Adrenal gland (tissue), 5 donors: ENCODE measurements around the gene MMS22L.

Experiments used
- POLR2A ChIP-seq, 2 donors: fragments of 450-650 bp; IDR thresholded peaks; one replicate each; pipeline ENCODE4 v1.6.1; 2017; ENCODE audit warnings: antibody characterized with exemption in 2 of 2, mild to moderate bottlenecking in 2 of 2, moderate library complexity in 1 of 2
- TF ChIP-seq, protein P1 (sequence below), 6 experiments: fragments of 450-650 bp in 4 of 6; fragments of 200-600 bp in 2 of 6; sonication (generic) in 1 of 6; IDR thresholded peaks; 1 replicate in 5 of 6; 2 replicates in 1 of 6; pipeline versions ENCODE4 v1.5.1 to v1.8.0; 2016 to 2021; ENCODE audit warnings: antibody characterized with exemption in 6 of 6, mild to moderate bottlenecking in 2 of 6, moderate library complexity in 1 of 6
- donor health status: DM: no; HTN: no; CAD: no.

DNA sequence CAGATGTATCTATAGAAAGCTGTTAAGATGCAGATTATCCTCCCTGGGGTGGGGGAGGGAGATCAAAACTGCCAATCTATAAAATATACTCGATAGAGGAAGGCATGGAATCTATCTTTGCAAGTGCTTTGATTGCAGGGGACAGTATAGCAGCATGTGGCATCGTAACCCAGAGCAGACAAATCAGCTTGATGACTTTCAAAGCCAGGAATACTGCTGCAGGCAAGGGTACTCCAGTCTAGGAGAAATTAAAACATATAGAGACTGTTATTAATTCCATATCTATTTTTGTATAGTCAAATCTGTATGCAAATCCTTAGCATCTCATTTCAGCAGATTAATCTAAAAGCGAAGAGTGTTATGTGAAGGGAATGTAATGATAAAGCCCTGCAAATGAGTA is 159.4 kb downstream of the MMS22L start:
- TF ChIP-seq, protein P1, sequence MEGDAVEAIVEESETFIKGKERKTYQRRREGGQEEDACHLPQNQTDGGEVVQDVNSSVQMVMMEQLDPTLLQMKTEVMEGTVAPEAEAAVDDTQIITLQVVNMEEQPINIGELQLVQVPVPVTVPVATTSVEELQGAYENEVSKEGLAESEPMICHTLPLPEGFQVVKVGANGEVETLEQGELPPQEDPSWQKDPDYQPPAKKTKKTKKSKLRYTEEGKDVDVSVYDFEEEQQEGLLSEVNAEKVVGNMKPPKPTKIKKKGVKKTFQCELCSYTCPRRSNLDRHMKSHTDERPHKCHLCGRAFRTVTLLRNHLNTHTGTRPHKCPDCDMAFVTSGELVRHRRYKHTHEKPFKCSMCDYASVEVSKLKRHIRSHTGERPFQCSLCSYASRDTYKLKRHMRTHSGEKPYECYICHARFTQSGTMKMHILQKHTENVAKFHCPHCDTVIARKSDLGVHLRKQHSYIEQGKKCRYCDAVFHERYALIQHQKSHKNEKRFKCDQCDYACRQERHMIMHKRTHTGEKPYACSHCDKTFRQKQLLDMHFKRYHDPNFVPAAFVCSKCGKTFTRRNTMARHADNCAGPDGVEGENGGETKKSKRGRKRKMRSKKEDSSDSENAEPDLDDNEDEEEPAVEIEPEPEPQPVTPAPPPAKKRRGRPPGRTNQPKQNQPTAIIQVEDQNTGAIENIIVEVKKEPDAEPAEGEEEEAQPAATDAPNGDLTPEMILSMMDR (IDR thresholded peaks at IDR 0.05) = no peak
- TF ChIP-seq POLR2A (IDR thresholded peaks at IDR 0.05) = no peak
